Endothelial cell of umbilical vein (primary cell): Measurements from ENCODE around the gene FBN2. TPM values are rescaled to one million over a fixed set of nuclear protein-coding genes. Genes with fewer than 3 reads are reported as not detected.

ENCODE experiments used
- BruUV-seq: library from RNA; stranded (reverse); fragments of 400-500 nt; replicated peaks from 2 replicates; lab custom pipeline; 2021; lab: Mats Ljungman, UMichigan
- CTCF ChIA-PET: fragments of 300-600, 350-600 bp; sonication (Branson Sonifier 250); formaldehyde crosslinking; loops from one replicate; lab custom pipeline; 2021; ENCODE audit warnings: antibody characterized with exemption, inconsistent platforms; lab: Charles Lee
- POLR2A ChIA-PET: fragments of 300-600, 350-600 bp; sonication (Branson Sonifier 250); formaldehyde crosslinking; loops from one replicate; lab custom pipeline; 2021; ENCODE audit warnings: antibody characterized with exemption, inconsistent platforms; lab: Charles Lee
- DNase-seq: peaks from one replicate; pipeline ENCODE4 v3.0.0-alpha.2; 2011; ENCODE audit warnings: low read depth, low spot score
- FAIRE-seq: peaks from 2 replicates; lab custom pipeline; 2011; peaks lifted over from hg19 to GRCh38; lab: Jason Lieb, UNC
- H2AFZ ChIP-seq: 2 replicates; pipeline ENCODE4 v1.6.0; 2012; ENCODE audit warnings: low read depth, low read length, control low read depth, inconsistent platforms
- H3K27ac ChIP-seq: 2 replicates; pipeline ENCODE4 v1.5.1; 2011; ENCODE audit warnings: low read depth, mild to moderate bottlenecking, control low read depth, low read length, moderate library complexity; ENCODE audit not compliant: insufficient read depth
- H3K27me3 ChIP-seq, 2 experiments: 2 replicates each; pipeline versions ENCODE4 v1.6.0 to v1.6.1; 2011; ENCODE audit warnings: low read length in 2 of 2, mixed read lengths in 1 of 2; ENCODE audit not compliant: control insufficient read depth in 2 of 2, insufficient read depth in 2 of 2
- H3K36me3 ChIP-seq, 2 experiments: 2 replicates in 1 of 2; 3 replicates in 1 of 2; pipeline ENCODE4 v1.5.1; 2011; ENCODE audit warnings: low read length in 2 of 2, mild to moderate bottlenecking in 1 of 2, moderate library complexity in 1 of 2; ENCODE audit not compliant: control insufficient read depth in 2 of 2, insufficient read depth in 2 of 2; ENCODE audit errors: extremely low read depth in 1 of 2
- H3K4me1 ChIP-seq: 3 replicates; pipeline ENCODE4 v1.5.1; 2011; ENCODE audit warnings: mild to moderate bottlenecking, low read length; ENCODE audit not compliant: control insufficient read depth, insufficient read depth; ENCODE audit errors: extremely low read depth
- H3K4me2 ChIP-seq: 2 replicates; pipeline ENCODE4 v1.6.1; 2011; ENCODE audit warnings: low read length, control low read depth, mixed read lengths; ENCODE audit not compliant: insufficient read depth
- H3K4me3 ChIP-seq, 3 experiments: fragments of 200-600 bp in 1 of 3; sonication (generic), shearing (Covaris generic) in 1 of 3; replicated peaks in 1 of 3; 2 replicates each; pipeline ENCODE4 v1.5.1; 2011 to 2016; ENCODE audit warnings: control low read depth in 3 of 3, low read length in 3 of 3, mild to moderate bottlenecking in 2 of 3, inconsistent platforms in 1 of 3, low read depth in 1 of 3, moderate library complexity in 1 of 3; ENCODE audit not compliant: insufficient read depth in 1 of 3
- H3K79me2 ChIP-seq: 2 replicates; pipeline ENCODE4 v1.6.0; 2012; ENCODE audit warnings: low read length, inconsistent platforms; ENCODE audit not compliant: control insufficient read depth, insufficient read depth
- H3K9ac ChIP-seq: replicated peaks from 2 replicates; pipeline ENCODE3; 2011; ENCODE audit warnings: low read length, control low read depth; ENCODE audit not compliant: insufficient read depth; ENCODE audit errors: extremely low read depth
- H3K9me1 ChIP-seq: replicated peaks from 3 replicates; pipeline ENCODE4 v1.6.0; 2011; ENCODE audit warnings: mild to moderate bottlenecking, low read length; ENCODE audit not compliant: control insufficient read depth, insufficient read depth; ENCODE audit errors: extremely low read depth
- H3K9me3 ChIP-seq: replicated peaks from 2 replicates; pipeline ENCODE4 v1.5.1; 2012; ENCODE audit warnings: low read length, inconsistent platforms; ENCODE audit not compliant: control insufficient read depth, insufficient read depth
- H4K20me1 ChIP-seq: replicated peaks from 2 replicates; pipeline ENCODE3; 2011; ENCODE audit warnings: mild to moderate bottlenecking, low read length; ENCODE audit not compliant: control insufficient read depth, insufficient read depth; ENCODE audit errors: extremely low read depth
- CTCF ChIP-seq, 2 donors: IDR thresholded peaks; 1 replicate in 1 of 2; 2 replicates in 1 of 2; pipeline ENCODE4 v1.5.1; 2011; ENCODE audit warnings: low read length in 2 of 2, mild to moderate bottlenecking in 2 of 2, moderate library complexity in 2 of 2, control low read depth in 1 of 2, inconsistent platforms in 1 of 2, low read depth in 1 of 2; ENCODE audit not compliant: insufficient read depth in 1 of 2; ENCODE audit errors: extremely low read depth in 1 of 2
- EZH2 ChIP-seq: IDR thresholded peaks from 2 replicates; pipeline ENCODE4 v1.6.1; 2012; ENCODE audit warnings: borderline replicate concordance, low read depth, mild to moderate bottlenecking, moderate library complexity, low read length, inconsistent platforms; ENCODE audit not compliant: severe bottlenecking
- FOS ChIP-seq: IDR thresholded peaks from 2 replicates; pipeline ENCODE4 v1.6.1; 2011; ENCODE audit warnings: mild to moderate bottlenecking, low read length, moderate library complexity, borderline replicate concordance; ENCODE audit not compliant: insufficient read depth
- GATA2 ChIP-seq: IDR thresholded peaks from 2 replicates; pipeline ENCODE4 v1.7.0; 2011; ENCODE audit warnings: low read depth, mild to moderate bottlenecking, moderate library complexity, mixed read lengths, low read length; ENCODE audit not compliant: insufficient read length, insufficient read depth
- JUN ChIP-seq: IDR thresholded peaks from 2 replicates; pipeline ENCODE4 v1.6.1; 2011; ENCODE audit warnings: borderline replicate concordance, low read depth; ENCODE audit not compliant: insufficient read length, insufficient read depth
- MAX ChIP-seq: IDR thresholded peaks from 2 replicates; pipeline ENCODE4 v1.6.1; 2011; ENCODE audit not compliant: insufficient read depth, insufficient read length
- MYC ChIP-seq: IDR thresholded peaks from one replicate; pipeline ENCODE4 v1.6.1; 2011; ENCODE audit warnings: mild to moderate bottlenecking, low read depth, low read length
- POLR2A ChIP-seq: IDR thresholded peaks from 2 replicates; pipeline ENCODE4 v1.6.1; 2012; ENCODE audit warnings: low read depth, mild to moderate bottlenecking, control low read depth, low read length
- POLR2AphosphoS5 ChIP-seq: IDR thresholded peaks from 2 replicates; pipeline ENCODE4 v1.6.1; 2012; ENCODE audit warnings: low read depth, mild to moderate bottlenecking, control low read depth, low read length, moderate library complexity; ENCODE audit not compliant: insufficient read depth
- dilution Hi-C: fragments of 300-500 bp; cut with MboI; formaldehyde crosslinking; loops from one replicate; pipeline ENCODE4 v1.15.0; 2019; ENCODE audit warnings: low sequenced_read_pairs; ENCODE audit not compliant: extremely low pct_ligation_motif_present
- intact Hi-C: fragments of 100-400 bp; cut with micrococcal nuclease; formaldehyde crosslinking; loops from one replicate; pipeline ENCODE4 v1.10.0; 2022
- polyA plus RNA-seq, 4 experiments: library from polyadenylated mRNA; depleted of rRNA in 3 of 4; stranded (reverse) in 3 of 4; unstranded in 1 of 4; fragments of >200 nt; gene quantifications; 2 replicates each; pipeline versions ENCODE4 v1.2.1 to v1.2.3, GENCODE V29; 2011 to 2012; ENCODE audit warnings: missing spikeins in 1 of 4
- total RNA-seq: library from RNA; stranded (reverse); gene quantifications from 2 replicates; pipeline ENCODE4 v1.2.3, GENCODE V29; 2021

The FBN2 gene
- total and polyA plus RNA-seq, 2 donors (not counting 3 experiments of a cell fraction or from before 2014, with no cell fraction given): 21.8 to 57.4 TPM

GRCh38 chr5:128287740-128288139 lies 250.3 kb downstream of the FBN2 start:
- no peaks in the 10 kb centered on the region for H3K9me3 ChIP-seq
- H3K4me2 ChIP-seq: no peak overlapping the region
- H3K27me3 ChIP-seq: no peaks in the 10 kb centered on the region
- dilution Hi-C loops (no loop called here), intact Hi-C loops (no loop called here)
- TF ChIP-seq FOS (no peak), JUN (no peak)
- no TSS peak for BruUV-seq
- FAIRE-seq (no peak), DNase-seq (no peak)
- CTCF ChIA-PET: interaction anchor here (1.1 kb wide), 1 partner anchor 14 kb away, joined by 3 read pairs; no protein-coding TSS in a partner anchor
- no peak overlapping the region for H3K27ac ChIP-seq
- no peaks in the 10 kb centered on the region for H3K79me2 ChIP-seq
- no peak overlapping the region for H2AFZ ChIP-seq
- POLR2A ChIA-PET: no interaction called here
- no peaks in the 10 kb centered on the region for H3K4me1 ChIP-seq
- H3K9ac ChIP-seq: no peak overlapping the region
- H3K4me3 ChIP-seq: no peak overlapping the region
- no peaks in the 10 kb centered on the region for H3K9me1 ChIP-seq
- H3K36me3 ChIP-seq: peaks cover 0 to 2% of the 10 kb centered on the region in 2 experiments
- no peaks in the 10 kb centered on the region for H4K20me1 ChIP-seq

GRCh38 chr5:128284236-128284635 lies 253.8 kb downstream of the FBN2 start:
- Histone ChIP-seq H3K27me3 (no peaks in the 10 kb centered on the region), H4K20me1 (no peaks in the 10 kb centered on the region), H3K9me3 (no peaks in the 10 kb centered on the region), H2AFZ (no peak overlapping the region), H3K4me3 (no peak overlapping the region), H3K9ac (no peak overlapping the region), H3K4me2 (no peak overlapping the region), H3K27ac (no peak overlapping the region), H3K4me1 (no peaks in the 10 kb centered on the region), H3K9me1 (no peaks in the 10 kb centered on the region), H3K36me3 (peaks cover 0 to 2% of the 10 kb centered on the region in 2 experiments), H3K79me2 (no peaks in the 10 kb centered on the region)
- FAIRE-seq (no peak), DNase-seq (no peak)
- ChIA-PET POLR2A (no interaction called here), CTCF (no interaction called here)
- BruUV-seq: no TSS peak
- intact Hi-C loops: no loop called here
- dilution Hi-C loops: no loop called here
- TF ChIP-seq FOS (no peak), MAX (no peak), POLR2A (no peak), POLR2AphosphoS5 (no peak), CTCF (IDR thresholded peaks at IDR 0.05; ENCODE audit: extremely low read depth in 1 of 2, insufficient read depth in 1 of 2, low read depth in 1 of 2, low read length in 2 of 2) (no peak), GATA2 (no peak), EZH2 (no peak), JUN (no peak), MYC (no peak)
